ENCODE data around the gene GNL2.

GNL2 gene

DNA sequence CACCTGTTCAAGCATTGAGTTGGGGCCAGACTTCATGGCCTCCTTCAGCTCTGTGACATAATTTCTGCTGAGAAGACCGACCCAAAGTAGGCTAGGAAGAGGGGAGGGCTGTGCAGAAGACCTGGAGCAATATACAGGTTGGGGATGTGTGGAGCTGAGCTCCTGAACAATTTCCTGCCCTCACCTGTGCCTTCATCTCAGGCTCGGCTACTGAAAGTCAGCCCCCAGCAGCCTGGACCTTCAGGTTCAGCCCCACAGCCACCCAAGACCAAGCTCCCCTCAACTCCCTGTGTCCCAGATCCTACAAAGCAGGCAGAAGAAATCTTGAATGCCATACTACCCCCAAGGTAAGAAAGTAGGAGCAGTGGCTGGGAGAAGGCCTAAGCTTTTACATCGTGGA lies 38.3 kb downstream of the GNL2 start:
- no peak for TF ChIP-seq SIN3A (IDR thresholded peaks at IDR 0.05; ENCODE audit: borderline replicate concordance, insufficient read depth, low read length)
- TF ChIP-seq, protein P1, sequence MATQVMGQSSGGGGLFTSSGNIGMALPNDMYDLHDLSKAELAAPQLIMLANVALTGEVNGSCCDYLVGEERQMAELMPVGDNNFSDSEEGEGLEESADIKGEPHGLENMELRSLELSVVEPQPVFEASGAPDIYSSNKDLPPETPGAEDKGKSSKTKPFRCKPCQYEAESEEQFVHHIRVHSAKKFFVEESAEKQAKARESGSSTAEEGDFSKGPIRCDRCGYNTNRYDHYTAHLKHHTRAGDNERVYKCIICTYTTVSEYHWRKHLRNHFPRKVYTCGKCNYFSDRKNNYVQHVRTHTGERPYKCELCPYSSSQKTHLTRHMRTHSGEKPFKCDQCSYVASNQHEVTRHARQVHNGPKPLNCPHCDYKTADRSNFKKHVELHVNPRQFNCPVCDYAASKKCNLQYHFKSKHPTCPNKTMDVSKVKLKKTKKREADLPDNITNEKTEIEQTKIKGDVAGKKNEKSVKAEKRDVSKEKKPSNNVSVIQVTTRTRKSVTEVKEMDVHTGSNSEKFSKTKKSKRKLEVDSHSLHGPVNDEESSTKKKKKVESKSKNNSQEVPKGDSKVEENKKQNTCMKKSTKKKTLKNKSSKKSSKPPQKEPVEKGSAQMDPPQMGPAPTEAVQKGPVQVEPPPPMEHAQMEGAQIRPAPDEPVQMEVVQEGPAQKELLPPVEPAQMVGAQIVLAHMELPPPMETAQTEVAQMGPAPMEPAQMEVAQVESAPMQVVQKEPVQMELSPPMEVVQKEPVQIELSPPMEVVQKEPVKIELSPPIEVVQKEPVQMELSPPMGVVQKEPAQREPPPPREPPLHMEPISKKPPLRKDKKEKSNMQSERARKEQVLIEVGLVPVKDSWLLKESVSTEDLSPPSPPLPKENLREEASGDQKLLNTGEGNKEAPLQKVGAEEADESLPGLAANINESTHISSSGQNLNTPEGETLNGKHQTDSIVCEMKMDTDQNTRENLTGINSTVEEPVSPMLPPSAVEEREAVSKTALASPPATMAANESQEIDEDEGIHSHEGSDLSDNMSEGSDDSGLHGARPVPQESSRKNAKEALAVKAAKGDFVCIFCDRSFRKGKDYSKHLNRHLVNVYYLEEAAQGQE (IDR thresholded peaks at IDR 0.05; ENCODE audit: insufficient read depth in 1 of 2, low read depth in 2 of 2, low read length in 2 of 2), result no peak
- no peak for TF ChIP-seq TAF1 (IDR thresholded peaks at IDR 0.05; ENCODE audit: borderline replicate concordance, insufficient read depth, low read length)
- TF ChIP-seq FOXP2 (optimal IDR thresholded peaks at IDR 0.05; ENCODE audit: borderline replicate concordance, extremely low read depth, extremely low read length, insufficient read depth), result no peak
- no peak for TF ChIP-seq POLR2AphosphoS5 (IDR thresholded peaks at IDR 0.05; ENCODE audit: low read depth, low read length)

DNA sequence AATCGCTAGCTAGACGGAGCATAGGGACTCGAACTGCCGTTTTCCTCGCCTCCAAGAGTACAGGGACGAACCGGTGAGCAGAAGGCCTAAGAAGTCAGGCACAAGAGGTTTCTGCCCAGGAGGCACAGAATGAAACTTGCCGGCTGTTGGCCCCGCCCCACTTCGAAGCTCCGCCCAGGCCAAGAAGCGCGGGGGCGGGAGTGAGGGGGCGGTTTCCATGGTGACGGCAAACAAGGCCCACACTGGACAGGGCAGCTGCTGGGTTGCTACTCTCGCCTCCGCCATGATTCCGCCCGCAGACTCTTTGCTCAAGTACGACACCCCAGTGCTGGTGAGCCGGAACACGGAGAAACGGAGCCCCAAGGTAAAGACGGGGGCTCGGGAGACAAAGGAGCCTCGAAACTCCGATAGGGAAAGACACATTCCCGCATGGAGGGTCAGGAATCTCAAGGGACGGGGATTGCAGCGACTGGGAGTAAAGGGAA lies 39.0 kb downstream of the GNL2 start, which contains the start of gene DNALI1:
TSS of gene DNALI1 (plus strand) at position 229 of the 485 bp plus-strand sequence. CDS start at position 284, 55 bp downstream.
- TF ChIP-seq, protein P1 (IDR thresholded peaks at IDR 0.05; ENCODE audit: insufficient read depth in 1 of 2, low read depth in 2 of 2, low read length in 2 of 2), result no peak
- TF ChIP-seq FOXP2 (optimal IDR thresholded peaks at IDR 0.05; ENCODE audit: borderline replicate concordance, extremely low read depth, extremely low read length, insufficient read depth) (no peak), POLR2AphosphoS5 (IDR thresholded peaks at IDR 0.05; ENCODE audit: low read depth, low read length) (no peak), TAF1 (IDR thresholded peaks at IDR 0.05; ENCODE audit: borderline replicate concordance, insufficient read depth, low read length) (no peak), SIN3A (IDR thresholded peaks at IDR 0.05; ENCODE audit: borderline replicate concordance, insufficient read depth, low read length) (no peak)

DNA sequence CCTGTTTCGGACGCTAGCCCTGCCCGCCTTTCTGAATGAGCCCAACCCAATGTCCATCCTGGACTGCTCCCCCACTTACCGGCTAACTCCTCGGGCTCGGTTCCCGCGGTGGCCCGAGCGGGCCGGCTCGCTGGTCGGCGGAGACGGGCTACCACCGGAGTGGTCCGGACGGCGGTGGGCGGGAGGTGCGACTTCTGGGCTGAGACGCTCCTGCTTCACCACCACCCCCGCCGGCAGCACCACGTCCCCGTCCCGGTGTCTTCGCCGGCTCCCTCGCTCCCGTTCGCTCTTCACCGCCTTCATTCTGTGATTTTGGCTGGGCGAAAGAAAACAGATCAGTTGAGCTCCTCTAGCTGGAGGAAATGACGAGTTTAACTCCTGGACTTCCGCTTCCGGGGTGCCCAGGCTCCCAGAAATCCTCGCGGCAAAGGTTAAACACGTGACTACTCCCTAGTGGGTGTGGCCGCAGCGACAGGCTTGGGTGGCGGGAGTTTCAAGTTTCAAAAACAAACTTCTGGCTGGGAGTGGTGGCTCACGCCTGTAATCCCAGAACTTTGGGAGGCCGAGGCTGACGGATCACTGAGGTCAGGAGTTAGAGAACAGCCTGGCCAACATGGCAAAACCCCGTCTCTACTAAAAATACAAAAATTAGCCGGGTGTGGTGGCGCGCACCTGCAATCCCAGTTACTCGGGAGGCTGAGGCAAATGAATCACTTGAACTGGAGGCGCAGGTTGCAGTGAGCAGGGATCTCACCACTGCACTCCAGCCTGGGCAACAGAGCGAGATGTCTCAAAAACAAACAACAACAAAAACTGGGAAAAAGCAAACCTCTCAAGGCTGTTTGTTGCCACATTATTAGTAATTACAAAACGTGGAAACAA lies 41.6 kb downstream of the GNL2 start, which contains the start of gene SNIP1:
TSS of gene SNIP1 (minus strand) at position 367 of the 882 bp plus-strand sequence. CDS start at position 303, 64 bp downstream.
- TF ChIP-seq FOXP2 (optimal IDR thresholded peaks at IDR 0.05; ENCODE audit: borderline replicate concordance, extremely low read depth, extremely low read length, insufficient read depth) (no peak), POLR2AphosphoS5 (IDR thresholded peaks at IDR 0.05; ENCODE audit: low read depth, low read length) (peak; percentile 82), TAF1 (IDR thresholded peaks at IDR 0.05; ENCODE audit: borderline replicate concordance, insufficient read depth, low read length) (peak; percentile 58; the same call in 1 of the 2 replicates), SIN3A (IDR thresholded peaks at IDR 0.05; ENCODE audit: borderline replicate concordance, insufficient read depth, low read length) (peak; percentile 80)
- TF ChIP-seq, protein P1 (IDR thresholded peaks at IDR 0.05; ENCODE audit: insufficient read depth in 1 of 2, low read depth in 2 of 2, low read length in 2 of 2), result no peak

DNA sequence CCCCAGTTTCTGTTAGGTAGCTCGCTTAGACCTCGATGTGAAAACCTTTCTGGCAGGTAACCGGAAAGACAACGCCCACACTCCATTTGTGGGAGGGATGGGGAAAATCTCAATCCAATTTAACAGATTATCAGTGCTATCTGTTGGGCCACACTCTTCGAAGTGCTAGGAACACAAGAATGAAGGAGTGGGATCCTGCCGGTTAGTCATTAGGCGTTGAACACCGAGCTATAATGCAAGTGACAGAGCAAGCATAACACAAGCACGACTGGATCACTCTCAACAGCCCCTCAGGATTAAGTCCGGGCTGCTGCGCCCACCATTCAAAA lies 42.2 kb downstream of the GNL2 start:
- TF ChIP-seq FOXP2 (optimal IDR thresholded peaks at IDR 0.05; ENCODE audit: borderline replicate concordance, extremely low read depth, extremely low read length, insufficient read depth), result no peak
- TF ChIP-seq, protein P1 (IDR thresholded peaks at IDR 0.05; ENCODE audit: insufficient read depth in 1 of 2, low read depth in 2 of 2, low read length in 2 of 2), result no peak
- TF ChIP-seq POLR2AphosphoS5 (IDR thresholded peaks at IDR 0.05; ENCODE audit: low read depth, low read length), result no peak
- no peak for TF ChIP-seq TAF1 (IDR thresholded peaks at IDR 0.05; ENCODE audit: borderline replicate concordance, insufficient read depth, low read length)
- no peak for TF ChIP-seq SIN3A (IDR thresholded peaks at IDR 0.05; ENCODE audit: borderline replicate concordance, insufficient read depth, low read length)
